SK-N-SH (cell line): ENCODE results near the gene CHRNE. TPM values are rescaled to one million over a fixed set of nuclear protein-coding genes. Genes with fewer than 3 reads are reported as not detected.

Source experiments
- CTCF ChIA-PET: fragments of 300-600, 350-600 bp; formaldehyde crosslinking; extraction: SDS; loops from one replicate; lab custom pipeline; 2021; lab: Yijun Ruan, JAX
- POLR2A ChIA-PET: fragments of 350-600 bp; sonication (Branson Sonifier 250); formaldehyde crosslinking; extraction: SDS; loops from one replicate; lab custom pipeline; 2020; ENCODE audit warnings: antibody characterized with exemption, inconsistent platforms; lab: Yijun Ruan, JAX
- DNase-seq: peaks from one replicate; pipeline ENCODE4 v3.0.0; 2012
- H2AFZ ChIP-seq: fragments of 200-600 bp; sonication (generic); 2 replicates; pipeline ENCODE4 v1.8.1; 2016; ENCODE audit warnings: antibody characterized with exemption, mild to moderate bottlenecking, low read depth
- H3F3A ChIP-seq: fragments of 200-600 bp; sonication (generic); replicated peaks from 2 replicates; pipeline ENCODE3; 2016; ENCODE audit warnings: antibody characterized with exemption, mild to moderate bottlenecking; ENCODE audit not compliant: insufficient read depth
- H3K27ac ChIP-seq, 2 experiments: fragments of 200-500 bp in 1 of 2; fragments of 200-600 bp in 1 of 2; sonication (Bioruptor generic) in 1 of 2; sonication (generic), shearing (Covaris generic) in 1 of 2; 2 replicates each; pipeline versions ENCODE4 v1.5.1 to v1.6.1; 2014 to 2016; ENCODE audit warnings: low read depth in 2 of 2, inconsistent platforms in 1 of 2, low read length in 1 of 2, mild to moderate bottlenecking in 1 of 2, mixed read lengths in 1 of 2
- H3K27me3 ChIP-seq: fragments of 200-600 bp; sonication (generic), shearing (Covaris generic); 2 replicates; pipeline ENCODE4 v1.6.1; 2016; ENCODE audit warnings: mixed run types; ENCODE audit not compliant: insufficient read depth
- H3K36me3 ChIP-seq, 2 experiments: fragments of 200-500 bp in 1 of 2; fragments of 200-600 bp in 1 of 2; sonication (Bioruptor generic) in 1 of 2; sonication (generic) in 1 of 2; replicated peaks in 1 of 2; 2 replicates each; pipeline versions ENCODE3 to v1.5.1; 2014 to 2016; ENCODE audit warnings: low read length in 1 of 2, mild to moderate bottlenecking in 1 of 2; ENCODE audit not compliant: insufficient read depth in 2 of 2, control insufficient read depth in 1 of 2
- H3K4me1 ChIP-seq, 2 experiments: fragments of 200-500 bp in 1 of 2; fragments of 200-600 bp in 1 of 2; sonication (Bioruptor generic) in 1 of 2; sonication (generic), shearing (Covaris generic) in 1 of 2; 2 replicates each; pipeline versions ENCODE4 v1.5.1 to v1.6.1; 2014 to 2016; ENCODE audit warnings: low read depth in 1 of 2, low read length in 1 of 2, mixed run types in 1 of 2; ENCODE audit not compliant: insufficient read depth in 2 of 2, control insufficient read depth in 1 of 2
- H3K4me2 ChIP-seq: fragments of 200-600 bp; sonication (generic), shearing (Covaris generic); 2 replicates; pipeline ENCODE4 v1.6.1; 2017; ENCODE audit warnings: mixed run types
- H3K4me3 ChIP-seq, 2 experiments: fragments of 200-500 bp in 1 of 2; fragments of 200-600 bp in 1 of 2; sonication (Bioruptor generic) in 1 of 2; sonication (generic), shearing (Covaris generic) in 1 of 2; 2 replicates each; pipeline versions ENCODE4 v1.5.1 to v1.8.1; 2014 to 2016; ENCODE audit warnings: low read depth in 2 of 2, inconsistent platforms in 1 of 2, low read length in 1 of 2, mild to moderate bottlenecking in 1 of 2, mixed read lengths in 1 of 2, moderate library complexity in 1 of 2
- H3K79me2 ChIP-seq: fragments of 200-600 bp; sonication (generic); 2 replicates; pipeline ENCODE4 v1.8.1; 2017; ENCODE audit warnings: mild to moderate bottlenecking; ENCODE audit not compliant: insufficient read depth
- H3K9ac ChIP-seq: fragments of 200-600 bp; sonication (generic); 2 replicates; pipeline ENCODE4 v1.6.1; 2017; ENCODE audit warnings: mixed run types
- H3K9me2 ChIP-seq: fragments of 200-600 bp; sonication (generic); 2 replicates; pipeline ENCODE4 v1.6.1; 2017; ENCODE audit warnings: mixed run types
- H3K9me3 ChIP-seq: fragments of 200-600 bp; sonication (generic); 2 replicates; pipeline ENCODE4 v1.6.1; 2017; ENCODE audit warnings: mixed run types, mild to moderate bottlenecking, moderate library complexity
- H4K20me1 ChIP-seq: fragments of 200-600 bp; sonication (generic); 2 replicates; pipeline ENCODE4 v1.6.1; 2017; ENCODE audit warnings: mild to moderate bottlenecking, mixed run types; ENCODE audit not compliant: insufficient read depth
- CHD2 ChIP-seq: fragments of 150-350 bp; IDR thresholded peaks from 2 replicates; pipeline ENCODE4 v1.6.1; 2018; ENCODE audit warnings: low read length; ENCODE audit not compliant: partially characterized antibody
- EP300 ChIP-seq, 2 experiments: IDR thresholded peaks; 2 replicates each; pipeline versions ENCODE4 v1.4.0 to v1.6.1; 2012; ENCODE audit warnings: borderline replicate concordance in 1 of 2, low read depth in 1 of 2, low read length in 1 of 2
- EZH2phosphoT487 ChIP-seq: fragments of 200-600 bp; sonication (generic); IDR thresholded peaks from 2 replicates; pipeline ENCODE4 v1.6.1; 2017; ENCODE audit warnings: low read depth, mixed run types, mild to moderate bottlenecking, antibody characterized with exemption, moderate library complexity, borderline replicate concordance
- FOXJ3 ChIP-seq: sonication (generic); formaldehyde crosslinking; IDR thresholded peaks from 2 replicates; pipeline ENCODE4 v1.5.1; 2020; ENCODE audit warnings: mild to moderate bottlenecking, missing genetic modification reagents
- FOXM1 ChIP-seq: IDR thresholded peaks from 2 replicates; pipeline ENCODE4 v1.4.0; 2012; ENCODE audit warnings: low read depth, mild to moderate bottlenecking
- IRF3 ChIP-seq: fragments of 150-350 bp; IDR thresholded peaks from 2 replicates; pipeline ENCODE4 v1.6.1; 2016; ENCODE audit warnings: mild to moderate bottlenecking, low read depth, low read length
- JUND ChIP-seq: IDR thresholded peaks from 2 replicates; pipeline ENCODE4 v1.4.0; 2012
- NRF1 ChIP-seq: IDR thresholded peaks from 2 replicates; pipeline ENCODE4 v1.6.1; 2012; ENCODE audit warnings: low read depth, mild to moderate bottlenecking, low read length
- POLR2AphosphoS5 ChIP-seq: IDR thresholded peaks from 2 replicates; pipeline ENCODE4 v1.6.1; 2012; ENCODE audit warnings: low read depth, low read length
- REST ChIP-seq: IDR thresholded peaks from 2 replicates; pipeline ENCODE4 v1.6.1; 2012; ENCODE audit warnings: mild to moderate bottlenecking, low read depth, low read length, moderate library complexity
- RFX5 ChIP-seq: IDR thresholded peaks from 2 replicates; pipeline ENCODE4 v1.6.1; 2012; ENCODE audit warnings: mild to moderate bottlenecking, improper control_type of control experiment, low read length
- RXRA ChIP-seq: IDR thresholded peaks from 2 replicates; pipeline ENCODE4 v1.4.0; 2012; ENCODE audit warnings: low read depth, mild to moderate bottlenecking, borderline replicate concordance
- SIN3A ChIP-seq: IDR thresholded peaks from 2 replicates; pipeline ENCODE4 v1.6.1; 2012; ENCODE audit warnings: low read depth, mild to moderate bottlenecking, low read length, moderate library complexity, borderline replicate concordance
- SMC3 ChIP-seq: IDR thresholded peaks from 2 replicates; pipeline ENCODE4 v1.6.1; 2012; ENCODE audit warnings: low read depth, low read length, improper control_type of control experiment
- TCF12 ChIP-seq: IDR thresholded peaks from 2 replicates; pipeline ENCODE4 v1.4.0; 2012
- USF1 ChIP-seq: IDR thresholded peaks from 2 replicates; pipeline ENCODE4 v1.4.0; 2012; ENCODE audit warnings: low read depth, borderline replicate concordance
- USF2 ChIP-seq: fragments of 150-350 bp; IDR thresholded peaks from 2 replicates; pipeline ENCODE4 v1.6.1; 2017; ENCODE audit warnings: antibody characterized with exemption, low read length, low read depth, borderline replicate concordance
- YY1 ChIP-seq: IDR thresholded peaks from 2 replicates; pipeline ENCODE4 v1.4.0; 2012; ENCODE audit warnings: low read depth, mild to moderate bottlenecking
- WGBS: methylation state at CpG from one replicate; pipeline ENCODE4 v1.1.6; 2017; ENCODE audit warnings: low lambda C conversion rate; 5-methylcytosine and 5-hydroxymethylcytosine counted together
- polyA plus RNA-seq, 3 experiments: library from polyadenylated mRNA; depleted of rRNA; stranded (reverse); fragments of >200 nt; gene quantifications; 2 replicates each; pipeline ENCODE4 v1.2.3, GENCODE V29; 2012

CHRNE gene
- polyA plus RNA-seq, 1 of the 3 experiments (the other 2 are of a cell fraction): 0.71 TPM

- Histone ChIP-seq H3K9ac (no peak overlapping the region), H3K79me2 (no peaks in the 10 kb centered on the region), H4K20me1 (no peaks in the 10 kb centered on the region), H3K36me3 (peaks cover 0 to 44% of the 10 kb centered on the region in 2 experiments), H3K4me3 (no peak overlapping the region), H3K4me2 (no peak overlapping the region), H3K4me1 (peaks cover 0 to 3% of the 10 kb centered on the region in 2 experiments; a peak in 1 of 4 replicates), H3K9me2 (no peaks in the 10 kb centered on the region), H3F3A (no peaks in the 10 kb centered on the region), H3K27me3 (no peaks in the 10 kb centered on the region), H3K9me3 (no peaks in the 10 kb centered on the region), H3K27ac (no peak overlapping the region), H2AFZ (no peak overlapping the region)
- WGBS: 87% methylated on average over 5 of the region's 5 CpGs
- TF ChIP-seq FOXM1: no peak
- TF ChIP-seq FOXJ3 (CRISPR knock-in tag): no peak
- TF ChIP-seq JUND: no peak
- TF ChIP-seq RFX5: no peak
- TF ChIP-seq CHD2: no peak
- no peak for TF ChIP-seq TCF12
- no peak for TF ChIP-seq USF1
- no peak for TF ChIP-seq SMC3
- TF ChIP-seq IRF3: no peak
- no peak for TF ChIP-seq USF2
- no peak for TF ChIP-seq YY1
- no peak for TF ChIP-seq REST
- TF ChIP-seq SIN3A: no peak
- no peak for TF ChIP-seq NRF1
- no peak for TF ChIP-seq RXRA
- no peak for TF ChIP-seq EZH2phosphoT487
- no peak for TF ChIP-seq EP300 (IDR thresholded peaks at IDR 0.05; ENCODE audit: borderline replicate concordance in 1 of 2, low read depth in 1 of 2, low read length in 1 of 2)
- no peak for TF ChIP-seq POLR2AphosphoS5
- POLR2A ChIA-PET: no interaction called here
- CTCF ChIA-PET: interaction anchor here (2.8 kb wide), 1 partner anchor 11 kb away, joined by 15 read pairs; no protein-coding TSS in a partner anchor
- DNase-seq: no peak
Measured at GRCh38 chr17:4897785-4898184, 5.1 kb downstream of the CHRNE start.
